HepG2 (cell line): ENCODE results near the gene KANK3. TPM values are rescaled to one million over a fixed set of nuclear protein-coding genes. Genes with fewer than 3 reads are reported as not detected.

Experiments
- AKAP8 ChIP-seq: sonication (generic); formaldehyde crosslinking; IDR thresholded peaks from 2 replicates; pipeline ENCODE4 v1.5.1; 2020; ENCODE audit warnings: mild to moderate bottlenecking, missing genetic modification reagents
- ATF7 ChIP-seq, 2 experiments: fragments of 450-650 bp in 1 of 2; sonication (generic) in 1 of 2; formaldehyde crosslinking in 1 of 2; IDR thresholded peaks; 2 replicates each; pipeline versions ENCODE4 v1.4.0 to v1.6.1; 2016 to 2020; ENCODE audit warnings: antibody characterized with exemption in 1 of 2, mild to moderate bottlenecking in 1 of 2, missing genetic modification reagents in 1 of 2
- ATM ChIP-seq: fragments of 450-650 bp; IDR thresholded peaks from 2 replicates; pipeline ENCODE4 v1.7.1; 2017; ENCODE audit warnings: mild to moderate bottlenecking, borderline replicate concordance
- DMAP1 ChIP-seq: IDR thresholded peaks from 2 replicates; pipeline ENCODE4 v1.6.1; 2016
- HES4 ChIP-seq: sonication (generic); formaldehyde crosslinking; IDR thresholded peaks from 2 replicates; pipeline ENCODE4 v1.9.0; 2021; ENCODE audit warnings: mild to moderate bottlenecking, missing genetic modification reagents, borderline replicate concordance
- HIVEP1 ChIP-seq: sonication (generic); formaldehyde crosslinking; IDR thresholded peaks from 2 replicates; pipeline ENCODE4 v1.4.0; 2020; ENCODE audit warnings: mild to moderate bottlenecking, missing genetic modification reagents
- KLF6 ChIP-seq: IDR thresholded peaks from 2 replicates; pipeline ENCODE4 v1.8.0; 2016; ENCODE audit warnings: missing biosample characterization, missing genetic modification reagents
- PRMT3 ChIP-seq: sonication (generic); formaldehyde crosslinking; IDR thresholded peaks from 2 replicates; pipeline ENCODE4 v1.8.1; 2022; ENCODE audit warnings: low read depth, mild to moderate bottlenecking, moderate library complexity, missing genetic modification reagents, borderline replicate concordance
- SOX6 ChIP-seq, 2 experiments: fragments of 450-650 bp in 1 of 2; sonication (generic) in 1 of 2; formaldehyde crosslinking in 1 of 2; IDR thresholded peaks; 2 replicates each; pipeline versions ENCODE4 v1.4.0 to v1.6.1; 2017 to 2020; ENCODE audit warnings: antibody characterized with exemption in 1 of 2, mild to moderate bottlenecking in 1 of 2, missing genetic modification reagents in 1 of 2
- TCF12 ChIP-seq, 2 experiments: fragments of 450-650 bp in 1 of 2; sonication (generic) in 1 of 2; formaldehyde crosslinking in 1 of 2; IDR thresholded peaks; 2 replicates each; pipeline versions ENCODE4 v1.6.1 to v1.8.0; 2017 to 2022; ENCODE audit warnings: antibody characterized with exemption in 1 of 2, mild to moderate bottlenecking in 1 of 2, missing genetic modification reagents in 1 of 2, moderate library complexity in 1 of 2
- ZBTB38 ChIP-seq: sonication (generic); formaldehyde crosslinking; IDR thresholded peaks from 2 replicates; pipeline ENCODE4 v1.5.1; 2020; ENCODE audit warnings: mild to moderate bottlenecking, missing genetic modification reagents
- ZNF230 ChIP-seq: sonication (generic); formaldehyde crosslinking; IDR thresholded peaks from 2 replicates; pipeline ENCODE4 v1.4.0; 2020; ENCODE audit warnings: mild to moderate bottlenecking, missing genetic modification reagents
- ZNF383 ChIP-seq: sonication (generic); formaldehyde crosslinking; IDR thresholded peaks from 2 replicates; pipeline ENCODE4 v1.4.0; 2020; ENCODE audit warnings: missing genetic modification reagents, mild to moderate bottlenecking, borderline replicate concordance
- ZNF451 ChIP-seq: sonication (generic); formaldehyde crosslinking; IDR thresholded peaks from 2 replicates; pipeline ENCODE4 v1.5.0; 2020; ENCODE audit warnings: mild to moderate bottlenecking, missing genetic modification reagents
- polyA plus RNA-seq, 8 experiments: library from polyadenylated mRNA; depleted of rRNA in 3 of 8; stranded (reverse) in 7 of 8; unstranded in 1 of 8; fragments of >200 nt; fragmentation: Illumina TruSeq in 4 of 8; extraction: Trizol in 4 of 8; gene quantifications; 2 replicates each; pipeline versions ENCODE4 v1.2.1 to v1.2.3, GENCODE V29; 2011 to 2016; ENCODE audit warnings: low read depth in 4 of 8, missing spikeins in 1 of 8, mixed read lengths in 1 of 8; ENCODE audit not compliant: insufficient read depth in 1 of 8
- total RNA-seq, 5 experiments: library from RNA; depleted of rRNA; stranded (reverse); fragments of >200 nt; fragmentation: Illumina TruSeq; extraction: Trizol; gene quantifications; 2 replicates each; pipeline ENCODE4 v1.2.3, GENCODE V29; 2016; ENCODE audit warnings: low read depth in 1 of 5
- TF ChIP-seq, protein P1 (sequence below): sonication (generic); formaldehyde crosslinking; IDR thresholded peaks from 2 replicates; pipeline ENCODE4 v1.4.0; 2020; ENCODE audit warnings: mild to moderate bottlenecking, missing genetic modification reagents
- TF ChIP-seq, protein P2 (sequence below): sonication (generic); formaldehyde crosslinking; IDR thresholded peaks from 2 replicates; pipeline ENCODE4 v1.9.0; 2022; ENCODE audit warnings: missing genetic modification reagents, mild to moderate bottlenecking, borderline replicate concordance
- TF ChIP-seq, protein P3 (sequence below): sonication (generic); formaldehyde crosslinking; IDR thresholded peaks from 2 replicates; pipeline ENCODE4 v1.4.0; 2020; ENCODE audit warnings: missing genetic modification reagents
- TF ChIP-seq, protein P4 (sequence below), 2 experiments: IDR thresholded peaks; 2 replicates each; pipeline ENCODE4 v1.6.1; 2011 to 2012; ENCODE audit warnings: low read length in 2 of 2, borderline replicate concordance in 1 of 2, low read depth in 1 of 2, mild to moderate bottlenecking in 1 of 2, moderate library complexity in 1 of 2
- TF ChIP-seq, protein P5 (sequence below): sonication (generic); formaldehyde crosslinking; IDR thresholded peaks from 2 replicates; pipeline ENCODE4 v1.8.1; 2022; ENCODE audit warnings: mild to moderate bottlenecking, missing genetic modification reagents

The KANK3 gene
- total and polyA plus RNA-seq, 2 of the 13 experiments (the other 11 are each of a cell fraction or from before 2014, with no cell fraction given) = 0.15 to 0.20 TPM

DNA sequence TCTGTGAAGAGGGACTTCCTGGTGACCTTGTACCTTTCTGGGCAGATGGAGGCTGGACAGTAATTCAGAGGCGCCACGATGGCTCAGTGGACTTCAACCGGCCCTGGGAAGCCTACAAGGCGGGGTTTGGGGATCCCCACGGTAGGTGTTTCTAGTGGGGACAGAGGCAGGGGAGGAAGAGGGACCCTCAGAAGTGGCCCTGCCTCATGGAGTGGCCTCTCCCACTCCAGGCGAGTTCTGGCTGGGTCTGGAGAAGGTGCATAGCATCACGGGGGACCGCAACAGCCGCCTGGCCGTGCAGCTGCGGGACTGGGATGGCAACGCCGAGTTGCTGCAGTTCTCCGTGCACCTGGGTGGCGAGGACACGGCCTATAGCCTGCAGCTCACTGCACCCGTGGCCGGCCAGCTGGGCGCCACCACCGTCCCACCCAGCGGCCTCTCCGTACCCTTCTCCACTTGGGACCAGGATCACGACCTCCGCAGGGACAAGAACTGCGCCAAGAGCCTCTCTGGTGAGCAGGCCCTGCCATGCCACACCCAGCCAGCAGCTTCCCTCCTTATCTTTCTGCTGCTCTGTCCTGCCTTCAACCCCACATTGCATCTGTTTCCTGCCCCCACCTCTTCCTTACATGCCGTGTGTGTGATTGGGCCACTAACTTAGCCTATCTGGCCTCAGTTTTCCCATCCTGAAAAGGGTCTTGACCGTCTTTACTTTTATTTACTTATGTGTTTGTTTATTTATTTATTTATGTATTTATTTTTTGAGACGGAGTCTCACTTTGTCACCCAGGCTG, 28.1 kb upstream of the KANK3 start (continued):
- peak; percentile 36; the same call in 1 of the 2 replicates for TF ChIP-seq HIVEP1
- peak; percentile 91 for TF ChIP-seq ZBTB38 (CRISPR knock-in tag)
- TF ChIP-seq ATM = no peak
- TF ChIP-seq ZNF451 = no peak
- no peak for TF ChIP-seq ATF7 (IDR thresholded peaks at IDR 0.05)
- no peak for TF ChIP-seq ATF7 (CRISPR knock-in tag; IDR thresholded peaks at IDR 0.05)
- TF ChIP-seq, protein P1, sequence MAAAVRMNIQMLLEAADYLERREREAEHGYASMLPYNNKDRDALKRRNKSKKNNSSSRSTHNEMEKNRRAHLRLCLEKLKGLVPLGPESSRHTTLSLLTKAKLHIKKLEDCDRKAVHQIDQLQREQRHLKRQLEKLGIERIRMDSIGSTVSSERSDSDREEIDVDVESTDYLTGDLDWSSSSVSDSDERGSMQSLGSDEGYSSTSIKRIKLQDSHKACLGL = no peak
- TF ChIP-seq, protein P2, sequence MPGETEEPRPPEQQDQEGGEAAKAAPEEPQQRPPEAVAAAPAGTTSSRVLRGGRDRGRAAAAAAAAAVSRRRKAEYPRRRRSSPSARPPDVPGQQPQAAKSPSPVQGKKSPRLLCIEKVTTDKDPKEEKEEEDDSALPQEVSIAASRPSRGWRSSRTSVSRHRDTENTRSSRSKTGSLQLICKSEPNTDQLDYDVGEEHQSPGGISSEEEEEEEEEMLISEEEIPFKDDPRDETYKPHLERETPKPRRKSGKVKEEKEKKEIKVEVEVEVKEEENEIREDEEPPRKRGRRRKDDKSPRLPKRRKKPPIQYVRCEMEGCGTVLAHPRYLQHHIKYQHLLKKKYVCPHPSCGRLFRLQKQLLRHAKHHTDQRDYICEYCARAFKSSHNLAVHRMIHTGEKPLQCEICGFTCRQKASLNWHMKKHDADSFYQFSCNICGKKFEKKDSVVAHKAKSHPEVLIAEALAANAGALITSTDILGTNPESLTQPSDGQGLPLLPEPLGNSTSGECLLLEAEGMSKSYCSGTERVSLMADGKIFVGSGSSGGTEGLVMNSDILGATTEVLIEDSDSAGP = peak; percentile 52; the same call in 1 of the 2 replicates
- TF ChIP-seq, protein P3, sequence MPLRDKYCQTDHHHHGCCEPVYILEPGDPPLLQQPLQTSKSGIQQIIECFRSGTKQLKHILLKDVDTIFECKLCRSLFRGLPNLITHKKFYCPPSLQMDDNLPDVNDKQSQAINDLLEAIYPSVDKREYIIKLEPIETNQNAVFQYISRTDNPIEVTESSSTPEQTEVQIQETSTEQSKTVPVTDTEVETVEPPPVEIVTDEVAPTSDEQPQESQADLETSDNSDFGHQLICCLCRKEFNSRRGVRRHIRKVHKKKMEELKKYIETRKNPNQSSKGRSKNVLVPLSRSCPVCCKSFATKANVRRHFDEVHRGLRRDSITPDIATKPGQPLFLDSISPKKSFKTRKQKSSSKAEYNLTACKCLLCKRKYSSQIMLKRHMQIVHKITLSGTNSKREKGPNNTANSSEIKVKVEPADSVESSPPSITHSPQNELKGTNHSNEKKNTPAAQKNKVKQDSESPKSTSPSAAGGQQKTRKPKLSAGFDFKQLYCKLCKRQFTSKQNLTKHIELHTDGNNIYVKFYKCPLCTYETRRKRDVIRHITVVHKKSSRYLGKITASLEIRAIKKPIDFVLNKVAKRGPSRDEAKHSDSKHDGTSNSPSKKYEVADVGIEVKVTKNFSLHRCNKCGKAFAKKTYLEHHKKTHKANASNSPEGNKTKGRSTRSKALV (CRISPR knock-in tag) = no peak
- TF ChIP-seq ZNF230 (CRISPR knock-in tag) = no peak
- no peak for TF ChIP-seq AKAP8 (CRISPR knock-in tag)
- no peak for TF ChIP-seq TCF12 (IDR thresholded peaks at IDR 0.05)
- 0 out of 2 replicates have a peak, but pooled peaks have one; percentile 37 for TF ChIP-seq TCF12 (CRISPR knock-in tag; IDR thresholded peaks at IDR 0.05)
- TF ChIP-seq ZNF383 (CRISPR knock-in tag) = no peak
- TF ChIP-seq HES4 = no peak
- TF ChIP-seq KLF6 (CRISPR knock-in tag) = no peak
- no peak for TF ChIP-seq SOX6 (IDR thresholded peaks at IDR 0.05)
- peak; percentile 44 for TF ChIP-seq SOX6 (CRISPR knock-in tag; IDR thresholded peaks at IDR 0.05)
- TF ChIP-seq, protein P4, sequence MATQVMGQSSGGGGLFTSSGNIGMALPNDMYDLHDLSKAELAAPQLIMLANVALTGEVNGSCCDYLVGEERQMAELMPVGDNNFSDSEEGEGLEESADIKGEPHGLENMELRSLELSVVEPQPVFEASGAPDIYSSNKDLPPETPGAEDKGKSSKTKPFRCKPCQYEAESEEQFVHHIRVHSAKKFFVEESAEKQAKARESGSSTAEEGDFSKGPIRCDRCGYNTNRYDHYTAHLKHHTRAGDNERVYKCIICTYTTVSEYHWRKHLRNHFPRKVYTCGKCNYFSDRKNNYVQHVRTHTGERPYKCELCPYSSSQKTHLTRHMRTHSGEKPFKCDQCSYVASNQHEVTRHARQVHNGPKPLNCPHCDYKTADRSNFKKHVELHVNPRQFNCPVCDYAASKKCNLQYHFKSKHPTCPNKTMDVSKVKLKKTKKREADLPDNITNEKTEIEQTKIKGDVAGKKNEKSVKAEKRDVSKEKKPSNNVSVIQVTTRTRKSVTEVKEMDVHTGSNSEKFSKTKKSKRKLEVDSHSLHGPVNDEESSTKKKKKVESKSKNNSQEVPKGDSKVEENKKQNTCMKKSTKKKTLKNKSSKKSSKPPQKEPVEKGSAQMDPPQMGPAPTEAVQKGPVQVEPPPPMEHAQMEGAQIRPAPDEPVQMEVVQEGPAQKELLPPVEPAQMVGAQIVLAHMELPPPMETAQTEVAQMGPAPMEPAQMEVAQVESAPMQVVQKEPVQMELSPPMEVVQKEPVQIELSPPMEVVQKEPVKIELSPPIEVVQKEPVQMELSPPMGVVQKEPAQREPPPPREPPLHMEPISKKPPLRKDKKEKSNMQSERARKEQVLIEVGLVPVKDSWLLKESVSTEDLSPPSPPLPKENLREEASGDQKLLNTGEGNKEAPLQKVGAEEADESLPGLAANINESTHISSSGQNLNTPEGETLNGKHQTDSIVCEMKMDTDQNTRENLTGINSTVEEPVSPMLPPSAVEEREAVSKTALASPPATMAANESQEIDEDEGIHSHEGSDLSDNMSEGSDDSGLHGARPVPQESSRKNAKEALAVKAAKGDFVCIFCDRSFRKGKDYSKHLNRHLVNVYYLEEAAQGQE (IDR thresholded peaks at IDR 0.05; ENCODE audit: borderline replicate concordance in 1 of 2, low read depth in 1 of 2, low read length in 2 of 2) = no peak
- TF ChIP-seq, protein P5, sequence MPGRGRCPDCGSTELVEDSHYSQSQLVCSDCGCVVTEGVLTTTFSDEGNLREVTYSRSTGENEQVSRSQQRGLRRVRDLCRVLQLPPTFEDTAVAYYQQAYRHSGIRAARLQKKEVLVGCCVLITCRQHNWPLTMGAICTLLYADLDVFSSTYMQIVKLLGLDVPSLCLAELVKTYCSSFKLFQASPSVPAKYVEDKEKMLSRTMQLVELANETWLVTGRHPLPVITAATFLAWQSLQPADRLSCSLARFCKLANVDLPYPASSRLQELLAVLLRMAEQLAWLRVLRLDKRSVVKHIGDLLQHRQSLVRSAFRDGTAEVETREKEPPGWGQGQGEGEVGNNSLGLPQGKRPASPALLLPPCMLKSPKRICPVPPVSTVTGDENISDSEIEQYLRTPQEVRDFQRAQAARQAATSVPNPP (CRISPR knock-in tag) = no peak
- no peak for TF ChIP-seq DMAP1
- no peak for TF ChIP-seq PRMT3 (CRISPR knock-in tag)
